Large intestine (tissue), 3 donors: Measurements from ENCODE around the gene TATDN3. TPM values are rescaled to one million over a fixed set of nuclear protein-coding genes. Genes with fewer than 3 reads are reported as not detected.
"Not testable (repeated sequence)": the region's sequence is repeated elsewhere in the genome, so short reads cannot be mapped to it uniquely, and the experiment has no call there.

ENCODE experiments used
- DNase-seq, 2 donors: peaks; one replicate each; pipeline versions ENCODE4 v3.0.0 to v3.0.0-alpha.2; 2013
- H3K27ac ChIP-seq: one replicate; pipeline ENCODE4 v1.5.1; 2013; ENCODE audit warnings: low read length
- H3K27me3 ChIP-seq: 2 replicates; pipeline ENCODE4 v1.6.1; 2013; ENCODE audit warnings: low read length; ENCODE audit not compliant: control insufficient read depth, insufficient read depth
- H3K36me3 ChIP-seq: 2 replicates; pipeline ENCODE4 v1.6.1; 2013; ENCODE audit warnings: low read length; ENCODE audit not compliant: control insufficient read depth, insufficient read depth
- H3K4me1 ChIP-seq: one replicate; pipeline ENCODE4 v1.6.1; 2013; ENCODE audit warnings: low read length; ENCODE audit not compliant: control insufficient read depth, insufficient read depth
- H3K4me3 ChIP-seq: one replicate; pipeline ENCODE4 v1.5.1; 2013; ENCODE audit warnings: low read length
- H3K9me3 ChIP-seq: one replicate; pipeline ENCODE4 v1.6.1; 2013; ENCODE audit warnings: mild to moderate bottlenecking, low read depth, low read length, moderate library complexity; ENCODE audit not compliant: control insufficient read depth
- WGBS: methylation state at CpG from one replicate; pipeline ENCODE4 v1.1.5; 2013; ENCODE audit warnings: low lambda C conversion rate; ENCODE audit not compliant: insufficient coverage; 5-methylcytosine and 5-hydroxymethylcytosine counted together
- polyA plus RNA-seq: library from polyadenylated mRNA; unstranded; fragments of 120-200 nt; gene quantifications from one replicate; pipeline ENCODE4 v1.2.1, GENCODE V29; 2013

TATDN3 gene
- polyA plus RNA-seq, 1 donor, result 7.8 TPM

- Histone ChIP-seq H3K4me3 (no peak overlapping the region), H3K9me3 (no peaks in the 10 kb centered on the region), H3K36me3 (no peaks in the 10 kb centered on the region), H3K27me3 (no peaks in the 10 kb centered on the region), H3K4me1 (no peaks in the 10 kb centered on the region), H3K27ac (no peak overlapping the region)
- no peak for DNase-seq
- WGBS, result no CpG with 5 or more reads among the region's 1 CpG
Observed at GRCh38 chr1:212754680-212755079, 37.0 kb upstream of the TATDN3 start.

- Histone ChIP-seq H3K4me1 (no peaks in the 10 kb centered on the region), H3K27me3 (no peaks in the 10 kb centered on the region), H3K36me3 (peaks cover 19% of the 10 kb centered on the region), H3K27ac (no peak overlapping the region), H3K9me3 (peaks cover 11% of the 10 kb centered on the region), H3K4me3 (no peak overlapping the region)
- no CpG with 5 or more reads among the region's 5 CpGs for WGBS
- no peak for DNase-seq
Observed at GRCh38 chr1:212759683-212760082, 32.0 kb upstream of the TATDN3 start.

- no peak for DNase-seq
- H3K4me3 ChIP-seq, result no peak overlapping the region
- peaks cover 11% of the 10 kb centered on the region for H3K9me3 ChIP-seq
- H3K4me1 ChIP-seq, result no peaks in the 10 kb centered on the region
- H3K27ac ChIP-seq, result no peak overlapping the region
- no CpG with 5 or more reads among the region's 10 CpGs for WGBS
- no peaks in the 10 kb centered on the region for H3K27me3 ChIP-seq
- H3K36me3 ChIP-seq, result peaks cover 19% of the 10 kb centered on the region
Observed at GRCh38 chr1:212760126-212760823, 31.4 kb upstream of the TATDN3 start.

- WGBS, result no CpG with 5 or more reads among the region's 4 CpGs
- DNase-seq, result no peak
- H3K27me3 ChIP-seq, result no peaks in the 10 kb centered on the region
- H3K27ac ChIP-seq, result no peak overlapping the region
- no peaks in the 10 kb centered on the region for H3K4me1 ChIP-seq
- H3K4me3 ChIP-seq, result no peak overlapping the region
- H3K9me3 ChIP-seq, result peaks cover 11% of the 10 kb centered on the region
- H3K36me3 ChIP-seq, result peaks cover 19% of the 10 kb centered on the region
Observed at GRCh38 chr1:212762234-212762633, 29.5 kb upstream of the TATDN3 start.

GRCh38 chr1:212762839-212763238 lies 28.9 kb upstream of the TATDN3 start:
- no peaks in the 10 kb centered on the region for H3K4me1 ChIP-seq
- 97% methylated on average over 5 of the region's 9 CpGs for WGBS

GRCh38 chr1:212764718-212765281 lies 26.9 kb upstream of the TATDN3 start:
- H3K4me1 ChIP-seq, DNase-seq, H3K27me3 ChIP-seq, H3K27ac ChIP-seq, H3K4me3 ChIP-seq: not testable (repeated sequence)
- Histone ChIP-seq H3K9me3 (peaks cover 21% of the 10 kb centered on the region), H3K36me3 (peaks cover 21% of the 10 kb centered on the region)
- no CpG with 5 or more reads among the region's 1 CpG for WGBS

More at GRCh38 chr1:212762839-212763238, 28.9 kb upstream of the TATDN3 start:
- H3K36me3 ChIP-seq, result peaks cover 19% of the 10 kb centered on the region
- H3K9me3 ChIP-seq, result peaks cover 11% of the 10 kb centered on the region
- no peaks in the 10 kb centered on the region for H3K27me3 ChIP-seq
- H3K27ac ChIP-seq, result no peak overlapping the region
- H3K4me3 ChIP-seq, result no peak overlapping the region
- DNase-seq, result no peak

- DNase-seq, H3K27ac ChIP-seq, H3K4me1 ChIP-seq, H3K4me3 ChIP-seq, H3K27me3 ChIP-seq: not testable (repeated sequence)
- Histone ChIP-seq H3K9me3 (peaks cover 13% of the 10 kb centered on the region), H3K36me3 (peaks cover 10% of the 10 kb centered on the region)
- no CpG with 5 or more reads among the region's 2 CpGs for WGBS
Observed at GRCh38 chr1:212766825-212767224, 24.9 kb upstream of the TATDN3 start.

GRCh38 chr1:212769459-212770167 lies 22.1 kb upstream of the TATDN3 start:
- H3K9me3 ChIP-seq, result peaks cover 10% of the 10 kb centered on the region
- WGBS, result no CpG with 5 or more reads among the region's 1 CpG
- H3K4me3 ChIP-seq, result no peak overlapping the region
- peaks cover 4% of the 10 kb centered on the region for H3K36me3 ChIP-seq
- no peaks in the 10 kb centered on the region for H3K27me3 ChIP-seq
- no peak overlapping the region for H3K27ac ChIP-seq
- H3K4me1 ChIP-seq, result no peaks in the 10 kb centered on the region
- no peak for DNase-seq

GRCh38 chr1:212771341-212771740 lies 20.4 kb upstream of the TATDN3 start:
- Histone ChIP-seq H3K27me3 (no peaks in the 10 kb centered on the region), H3K9me3 (peaks cover 10% of the 10 kb centered on the region), H3K4me1 (no peaks in the 10 kb centered on the region), H3K4me3 (no peak overlapping the region), H3K27ac (no peak overlapping the region), H3K36me3 (peaks cover 5% of the 10 kb centered on the region)
- DNase-seq, result no peak

GRCh38 chr1:212773011-212773410 lies 18.7 kb upstream of the TATDN3 start:
- Histone ChIP-seq H3K27me3 (no peaks in the 10 kb centered on the region), H3K4me3 (no peak overlapping the region), H3K36me3 (peaks cover 5% of the 10 kb centered on the region), H3K27ac (no peak overlapping the region), H3K4me1 (no peaks in the 10 kb centered on the region), H3K9me3 (peaks cover 10% of the 10 kb centered on the region)
- WGBS, result 100% methylated on average over 1 of the region's 2 CpGs
- no peak for DNase-seq
